ENCODE results near the gene SPIRE1.

DNA sequence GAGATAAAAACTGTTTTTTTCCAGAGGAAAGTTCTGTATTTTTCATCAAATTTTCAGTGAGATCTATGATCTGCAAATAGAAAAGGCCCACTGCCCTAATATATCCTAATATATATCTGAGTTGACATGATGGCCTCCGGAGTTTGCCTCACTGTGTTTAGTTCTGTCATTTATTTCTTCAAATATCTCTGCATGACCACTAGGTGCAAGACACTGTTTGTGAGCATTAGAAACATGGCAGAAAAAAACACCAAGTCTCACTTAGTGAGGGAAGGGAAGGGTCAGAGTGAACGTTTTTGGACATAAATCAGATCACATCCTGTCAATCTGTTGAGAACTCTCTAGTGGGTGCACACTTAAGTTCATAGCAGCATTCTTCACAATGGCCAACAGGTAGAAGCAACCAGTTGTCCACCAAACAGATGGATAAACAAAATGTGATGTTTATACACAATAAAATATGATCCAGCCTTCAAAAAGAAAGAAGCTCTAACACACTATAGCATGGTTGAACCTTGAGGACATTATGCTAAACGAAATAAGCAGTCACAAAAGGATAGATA lies 53.4 kb downstream of the SPIRE1 start:
- TF ChIP-seq GATA3 (IDR thresholded peaks at IDR 0.05; ENCODE audit: low read depth, low read length) (no peak), GATA2 (IDR thresholded peaks at IDR 0.05; ENCODE audit: low read depth, low read length) (no peak)
